Activated naive CD4-positive, alpha-beta T cell treated with anti-CD3 and anti-CD28 coated beads, Interleukin-2, amount 10 ng/mL, durations not matched to agents 7 days and 5 days (primary cell): ENCODE results near the gene SMR3B.

ENCODE experiments used
- CTCF ChIA-PET: fragments of 350-600 bp; sonication (Branson Sonifier 250); formaldehyde crosslinking; loops from one replicate; lab custom pipeline; 2021; ENCODE audit warnings: antibody characterized with exemption; lab: Charles Lee
- DNase-seq: peaks from one replicate; pipeline ENCODE4 v3.0.0-alpha.2; 2020
- H3K27ac Mint-ChIP-seq: one replicate; pipeline ENCODE4 v1.8.0; 2021; ENCODE audit warnings: mild to moderate bottlenecking, moderate library complexity, mixed read lengths
- H3K27me3 Mint-ChIP-seq: one replicate; pipeline ENCODE4 v1.8.0; 2021; ENCODE audit warnings: mild to moderate bottlenecking, mixed read lengths
- H3K36me3 Mint-ChIP-seq: one replicate; pipeline ENCODE4 v1.8.0; 2021; ENCODE audit warnings: mixed read lengths
- H3K4me1 Mint-ChIP-seq: one replicate; pipeline ENCODE4 v1.8.0; 2021; ENCODE audit warnings: mixed read lengths
- H3K4me3 Mint-ChIP-seq: one replicate; pipeline ENCODE4 v1.8.0; 2021; ENCODE audit warnings: mild to moderate bottlenecking, moderate library complexity, mixed read lengths
- H3K9me3 Mint-ChIP-seq: one replicate; pipeline ENCODE4 v1.8.0; 2021; ENCODE audit warnings: mixed read lengths

Gene SMR3B

GRCh38 chr4:70399319-70399718 lies 16.4 kb downstream of the SMR3B start:
- Mint-ChIP-seq H3K4me3 (no peak overlapping the region), H3K27ac (no peak overlapping the region), H3K9me3 (no peaks in the 10 kb centered on the region), H3K27me3 (no peaks in the 10 kb centered on the region), H3K4me1 (no peaks in the 10 kb centered on the region), H3K36me3 (no peaks in the 10 kb centered on the region)
- no peak for DNase-seq
- CTCF ChIA-PET: no interaction called here

- Mint-ChIP-seq H3K4me1 (no peaks in the 10 kb centered on the region), H3K27me3 (no peaks in the 10 kb centered on the region), H3K36me3 (no peaks in the 10 kb centered on the region), H3K27ac (no peak overlapping the region), H3K9me3 (no peaks in the 10 kb centered on the region), H3K4me3 (no peak overlapping the region)
- CTCF ChIA-PET: no interaction called here
- DNase-seq: no peak
These were observed 19.8 kb downstream of the SMR3B start for GRCh38 chr4:70402762-70403161.

GRCh38 chr4:70405765-70406164 lies 22.8 kb downstream of the SMR3B start:
- Mint-ChIP-seq H3K27ac (no peak overlapping the region), H3K9me3 (no peaks in the 10 kb centered on the region), H3K27me3 (no peaks in the 10 kb centered on the region), H3K4me1 (no peaks in the 10 kb centered on the region), H3K4me3 (no peak overlapping the region), H3K36me3 (no peaks in the 10 kb centered on the region)
- CTCF ChIA-PET: interaction anchor here (1.1 kb wide), 1 partner anchor 9 kb away, joined by 3 read pairs; no protein-coding TSS in a partner anchor
- no peak for DNase-seq

- CTCF ChIA-PET: no interaction called here
- no peak overlapping the region for H3K27ac Mint-ChIP-seq
- no peaks in the 10 kb centered on the region for H3K9me3 Mint-ChIP-seq
- H3K4me1 Mint-ChIP-seq: no peaks in the 10 kb centered on the region
- DNase-seq: no peak
- no peak overlapping the region for H3K4me3 Mint-ChIP-seq
- no peaks in the 10 kb centered on the region for H3K27me3 Mint-ChIP-seq
- no peaks in the 10 kb centered on the region for H3K36me3 Mint-ChIP-seq
These were observed 42.4 kb downstream of the SMR3B start for GRCh38 chr4:70425306-70425705.

- H3K27ac Mint-ChIP-seq: no peak overlapping the region
- H3K4me1 Mint-ChIP-seq: no peaks in the 10 kb centered on the region
- H3K27me3 Mint-ChIP-seq: no peaks in the 10 kb centered on the region
- no peaks in the 10 kb centered on the region for H3K36me3 Mint-ChIP-seq
- CTCF ChIA-PET: interaction anchor here (1.2 to 1.6 kb wide), 2 partner anchors 12 to 1238 kb away, joined by 3 read pairs; no protein-coding TSS in a partner anchor
- DNase-seq: no peak
- no peak overlapping the region for H3K4me3 Mint-ChIP-seq
- H3K9me3 Mint-ChIP-seq: no peaks in the 10 kb centered on the region
These were observed 43.9 kb downstream of the SMR3B start for GRCh38 chr4:70426789-70427188.

GRCh38 chr4:70437197-70437596 lies 54.3 kb downstream of the SMR3B start:
- Mint-ChIP-seq H3K36me3 (no peaks in the 10 kb centered on the region), H3K4me3 (no peak overlapping the region), H3K27ac (no peak overlapping the region), H3K4me1 (no peaks in the 10 kb centered on the region), H3K27me3 (no peaks in the 10 kb centered on the region), H3K9me3 (no peaks in the 10 kb centered on the region)
- DNase-seq: no peak
- CTCF ChIA-PET: no interaction called here
